Skeletal muscle satellite cell (primary cell): ENCODE data around the gene MAD1L1.

ENCODE experiments used
- H3K27me3 ChIP-seq: 2 replicates; pipeline ENCODE4 v1.7.0; 2013; ENCODE audit warnings: low read length; ENCODE audit not compliant: control insufficient read depth, insufficient read depth
- H3K36me3 ChIP-seq: 2 replicates; pipeline ENCODE4 v1.7.0; 2013; ENCODE audit warnings: mild to moderate bottlenecking, control low read depth, low read length; ENCODE audit not compliant: insufficient read depth
- H3K4me1 ChIP-seq: 2 replicates; pipeline ENCODE4 v1.7.0; 2013; ENCODE audit warnings: low read length; ENCODE audit not compliant: control insufficient read depth, insufficient read depth
- H3K4me2 ChIP-seq: 2 replicates; pipeline ENCODE4 v1.7.0; 2013; ENCODE audit warnings: mild to moderate bottlenecking, low read length
- H3K4me3 ChIP-seq: 2 replicates; pipeline ENCODE4 v1.7.0; 2013; ENCODE audit warnings: low read length
- H3K9ac ChIP-seq: 2 replicates; pipeline ENCODE4 v1.7.0; 2013; ENCODE audit warnings: mild to moderate bottlenecking, low read depth, low read length, moderate library complexity
- H3K9me3 ChIP-seq: replicated peaks from 2 replicates; pipeline ENCODE4 v1.7.0; 2013; ENCODE audit warnings: mild to moderate bottlenecking, control low read depth, low read length

Gene MAD1L1

DNA sequence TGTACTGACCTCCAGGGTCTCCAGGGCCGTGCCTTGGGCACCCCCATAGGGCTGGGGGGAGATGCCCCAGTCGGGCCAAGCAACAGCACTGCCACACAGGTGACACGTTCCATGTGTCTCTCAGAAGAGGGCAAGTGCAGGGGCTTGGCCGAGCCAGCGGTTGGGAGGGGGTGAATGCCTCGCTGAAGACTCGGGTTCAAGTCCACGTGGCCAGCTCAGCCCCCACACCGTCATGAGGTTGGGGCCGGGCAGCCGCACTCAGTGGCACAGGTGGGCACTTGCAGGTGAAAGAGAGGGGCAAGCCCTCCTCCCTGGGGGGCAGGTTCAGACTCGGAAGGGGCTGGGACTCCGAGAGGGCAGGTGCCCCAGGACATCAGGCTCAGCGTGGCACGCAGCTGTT, 153.8 kb downstream of the MAD1L1 start:
- no peaks in the 10 kb centered on the region for H3K9me3 ChIP-seq
- no peaks in the 10 kb centered on the region for H3K27me3 ChIP-seq
- H3K9ac ChIP-seq, result no peak overlapping the region
- no peaks in the 10 kb centered on the region for H3K36me3 ChIP-seq
- H3K4me2 ChIP-seq, result no peak overlapping the region
- H3K4me1 ChIP-seq, result peaks cover 21% of the 10 kb centered on the region
- H3K4me3 ChIP-seq, result no peak overlapping the region

- H3K27me3 ChIP-seq, result no peaks in the 10 kb centered on the region
- H3K9ac ChIP-seq, result no peak overlapping the region
- H3K4me1 ChIP-seq, result peaks cover 3% of the 10 kb centered on the region
- H3K9me3 ChIP-seq, result no peaks in the 10 kb centered on the region
- H3K36me3 ChIP-seq, result no peaks in the 10 kb centered on the region
- no peak overlapping the region for H3K4me3 ChIP-seq
- no peak overlapping the region for H3K4me2 ChIP-seq
Observed at GRCh38 chr7:2076649-2077064, 156.1 kb downstream of the MAD1L1 start.

DNA sequence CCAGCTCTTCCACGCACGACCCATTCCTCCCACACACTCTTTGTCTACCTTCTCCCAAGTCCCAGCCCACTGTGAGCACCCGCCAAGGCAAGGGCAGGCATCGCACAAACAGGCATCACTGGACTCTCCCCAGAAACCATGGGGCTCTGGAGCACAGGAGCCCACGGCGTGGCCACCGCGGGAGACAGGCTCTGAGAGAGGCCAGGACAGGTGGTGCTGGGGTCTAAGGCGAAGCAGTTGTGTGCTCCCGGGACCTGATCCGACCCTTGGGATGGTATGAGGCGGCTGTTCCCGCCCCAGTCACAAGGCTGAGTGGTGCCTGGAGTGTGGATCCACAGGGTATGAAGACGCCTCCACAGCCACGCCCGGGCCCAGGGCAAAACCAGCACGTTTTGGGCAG, 156.9 kb downstream of the MAD1L1 start:
- H3K9me3 ChIP-seq, result no peaks in the 10 kb centered on the region
- no peak overlapping the region for H3K4me2 ChIP-seq
- no peaks in the 10 kb centered on the region for H3K4me1 ChIP-seq
- no peak overlapping the region for H3K9ac ChIP-seq
- H3K4me3 ChIP-seq, result no peak overlapping the region
- H3K27me3 ChIP-seq, result no peaks in the 10 kb centered on the region
- H3K36me3 ChIP-seq, result no peaks in the 10 kb centered on the region

GRCh38 chr7:2074691-2075090, 158.1 kb downstream of the MAD1L1 start:
- no peaks in the 10 kb centered on the region for H3K36me3 ChIP-seq
- no peak overlapping the region for H3K4me3 ChIP-seq
- H3K9me3 ChIP-seq, result no peaks in the 10 kb centered on the region
- H3K9ac ChIP-seq, result no peak overlapping the region
- no peak overlapping the region for H3K4me2 ChIP-seq
- no peaks in the 10 kb centered on the region for H3K27me3 ChIP-seq
- H3K4me1 ChIP-seq, result no peaks in the 10 kb centered on the region

GRCh38 chr7:2072798-2073197, 159.9 kb downstream of the MAD1L1 start:
- no peaks in the 10 kb centered on the region for H3K27me3 ChIP-seq
- no peak overlapping the region for H3K9ac ChIP-seq
- no peak overlapping the region for H3K4me3 ChIP-seq
- H3K4me2 ChIP-seq, result no peak overlapping the region
- no peaks in the 10 kb centered on the region for H3K4me1 ChIP-seq
- peaks cover 7% of the 10 kb centered on the region for H3K36me3 ChIP-seq
- no peaks in the 10 kb centered on the region for H3K9me3 ChIP-seq

GRCh38 chr7:2072042-2072441, 160.7 kb downstream of the MAD1L1 start:
- H3K4me1 ChIP-seq, result no peaks in the 10 kb centered on the region
- H3K36me3 ChIP-seq, result peaks cover 10% of the 10 kb centered on the region
- no peak overlapping the region for H3K4me3 ChIP-seq
- no peaks in the 10 kb centered on the region for H3K27me3 ChIP-seq
- no peak overlapping the region for H3K9ac ChIP-seq
- H3K4me2 ChIP-seq, result no peak overlapping the region
- no peaks in the 10 kb centered on the region for H3K9me3 ChIP-seq

GRCh38 chr7:2071133-2071832, 161.5 kb downstream of the MAD1L1 start:
- Histone ChIP-seq H3K9ac (no peak overlapping the region), H3K4me2 (no peak overlapping the region), H3K36me3 (peaks cover 10% of the 10 kb centered on the region), H3K27me3 (no peaks in the 10 kb centered on the region), H3K4me1 (no peaks in the 10 kb centered on the region), H3K4me3 (no peak overlapping the region), H3K9me3 (no peaks in the 10 kb centered on the region)

- Histone ChIP-seq H3K36me3 (peaks cover 10% of the 10 kb centered on the region), H3K9ac (no peak overlapping the region), H3K4me1 (no peaks in the 10 kb centered on the region)
Observed at GRCh38 chr7:2070151-2070763, 162.5 kb downstream of the MAD1L1 start.

GRCh38 chr7:2069472-2069860, 163.3 kb downstream of the MAD1L1 start:
- Histone ChIP-seq H3K4me1 (no peaks in the 10 kb centered on the region), H3K27me3 (no peaks in the 10 kb centered on the region), H3K36me3 (peaks cover 10% of the 10 kb centered on the region), H3K9me3 (no peaks in the 10 kb centered on the region), H3K4me3 (no peak overlapping the region), H3K4me2 (no peak overlapping the region), H3K9ac (no peak overlapping the region)

More at GRCh38 chr7:2070151-2070763, 162.5 kb downstream of the MAD1L1 start:
- Histone ChIP-seq H3K9me3 (no peaks in the 10 kb centered on the region), H3K4me2 (no peak overlapping the region), H3K4me3 (no peak overlapping the region), H3K27me3 (no peaks in the 10 kb centered on the region)

GRCh38 chr7:2068693-2069471, 163.9 kb downstream of the MAD1L1 start:
- Histone ChIP-seq H3K9me3 (no peaks in the 10 kb centered on the region), H3K36me3 (peaks cover 10% of the 10 kb centered on the region), H3K4me2 (no peak overlapping the region), H3K4me3 (no peak overlapping the region), H3K9ac (no peak overlapping the region), H3K4me1 (no peaks in the 10 kb centered on the region), H3K27me3 (no peaks in the 10 kb centered on the region)

GRCh38 chr7:2066251-2066919, 166.4 kb downstream of the MAD1L1 start:
- Histone ChIP-seq H3K36me3 (peaks cover 10% of the 10 kb centered on the region), H3K4me1 (no peaks in the 10 kb centered on the region), H3K4me3 (no peak overlapping the region), H3K9ac (no peak overlapping the region), H3K4me2 (no peak overlapping the region), H3K27me3 (no peaks in the 10 kb centered on the region), H3K9me3 (no peaks in the 10 kb centered on the region)
